Stimulated activated CD8-positive, alpha-beta memory T cell treated with anti-CD3 and anti-CD28 coated beads, Interleukin-15, amount 100 ng/mL, for 48 hours (primary cell): ENCODE measurements around the gene USP3.
A peak's percentile ranks its signal among the peaks of the same experiment; 100 is the strongest.

Source experiments
- DNase-seq, 2 donors: peaks; one replicate each; pipeline ENCODE4 v3.0.0-alpha.2; 2020; ENCODE audit warnings: low read depth in 2 of 2

USP3 gene

GRCh38 chr15:63504247-63504978, at the start of gene USP3:
USP3 (plus strand) TSS chr15:63504593; CDS start chr15:63504740, 147 bp downstream.
- DNase-seq = peak; percentile 89

- DNase-seq = no peak
Observed at GRCh38 chr15:63456258-63456657, 48.1 kb upstream of the USP3 start.

GRCh38 chr15:63457379-63457778, 47.0 kb upstream of the USP3 start:
- no peak for DNase-seq

GRCh38 chr15:63458026-63458425, 46.4 kb upstream of the USP3 start:
- DNase-seq = no peak

GRCh38 chr15:63458794-63459395, 45.5 kb upstream of the USP3 start:
- no peak for DNase-seq

GRCh38 chr15:63460210-63461155, 43.9 kb upstream of the USP3 start:
- no peak for DNase-seq

GRCh38 chr15:63461230-63461985, 43.0 kb upstream of the USP3 start:
- no peak for DNase-seq

- DNase-seq = no peak
Observed at GRCh38 chr15:63462088-63462487, 42.3 kb upstream of the USP3 start.

GRCh38 chr15:63463036-63463435, 41.4 kb upstream of the USP3 start:
- DNase-seq = no peak

- DNase-seq = no peak
Observed at GRCh38 chr15:63463793-63464192, 40.6 kb upstream of the USP3 start.

GRCh38 chr15:63465104-63465503, 39.3 kb upstream of the USP3 start:
- DNase-seq = no peak

GRCh38 chr15:63466378-63467192, 37.8 kb upstream of the USP3 start:
- DNase-seq = peak in 1 of 2 donors; percentile 12

- DNase-seq = no peak
Observed at GRCh38 chr15:63469190-63469589, 35.2 kb upstream of the USP3 start.

GRCh38 chr15:63469984-63470383, 34.4 kb upstream of the USP3 start:
- no peak for DNase-seq

GRCh38 chr15:63473007-63473748, 31.2 kb upstream of the USP3 start:
- peak in 1 of 2 donors; percentile 24 for DNase-seq

GRCh38 chr15:63473749-63473998, 30.7 kb upstream of the USP3 start:
- DNase-seq = no peak

- DNase-seq = peak in 1 of 2 donors; percentile 42
Observed at GRCh38 chr15:63473999-63474809, 30.2 kb upstream of the USP3 start.

- DNase-seq = no peak
Observed at GRCh38 chr15:63474810-63475316, 29.5 kb upstream of the USP3 start.

GRCh38 chr15:63475707-63476106, 28.7 kb upstream of the USP3 start:
- no peak for DNase-seq
